ENCODE results near the gene TGFBR3. TPM values are rescaled to one million over a fixed set of nuclear protein-coding genes. Genes with fewer than 3 reads are reported as not detected.

The TGFBR3 gene
- polyA plus RNA-seq, 4 donors = 0.45 to 20.0 (median 5.1) TPM

DNA sequence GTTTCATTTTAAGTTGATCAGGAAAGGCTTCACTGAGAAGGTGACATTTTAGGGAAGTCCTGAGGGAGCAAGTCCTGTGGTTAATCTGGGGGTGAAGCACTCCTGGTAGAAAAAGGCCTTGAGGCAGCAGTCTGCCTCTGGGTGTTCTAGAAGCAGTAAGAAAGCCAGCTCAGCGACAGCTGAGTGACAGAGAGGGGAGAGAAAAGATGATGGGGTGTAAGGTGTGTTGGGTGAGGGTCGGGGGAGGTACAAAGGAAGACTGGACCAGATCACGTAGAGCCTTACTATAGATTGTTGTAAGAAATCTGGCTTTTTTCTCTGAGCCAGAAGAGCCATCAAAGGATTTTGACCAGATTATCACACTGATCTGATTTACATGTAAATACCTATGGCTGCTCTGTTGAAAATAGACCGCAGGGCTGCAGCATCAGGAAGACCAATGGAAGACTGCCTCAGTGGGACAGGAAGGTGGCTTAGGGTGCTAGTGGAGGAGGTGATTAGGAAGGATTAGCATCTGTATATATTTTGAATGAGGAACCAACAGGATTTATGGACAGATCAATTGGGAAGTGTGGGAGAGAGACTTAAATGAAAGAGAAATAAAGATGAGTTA, 254.1 kb downstream of the TGFBR3 start:
- Histone ChIP-seq H3K36me3 (ENCODE audit: control insufficient read depth in 3 of 3, insufficient read depth in 2 of 3, low read depth in 1 of 3, low read length in 3 of 3) (no peaks in the 10 kb centered on the region), H3K9me3 (ENCODE audit: control insufficient read depth in 2 of 2, insufficient read depth in 1 of 2, low read depth in 1 of 2, low read length in 1 of 2) (no peaks in the 10 kb centered on the region), H3K4me1 (ENCODE audit: control insufficient read depth in 3 of 3, insufficient read depth in 2 of 3, low read depth in 1 of 3, low read length in 2 of 3) (no peaks in the 10 kb centered on the region), H3K4me3 (ENCODE audit: low read depth in 1 of 3, low read length in 3 of 3) (no peak overlapping the region), H3K27me3 (ENCODE audit: control insufficient read depth in 3 of 3, insufficient read depth in 3 of 3, low read length in 3 of 3) (no peaks in the 10 kb centered on the region), H3K27ac (ENCODE audit: low read depth in 1 of 3, low read length in 2 of 3) (no peak overlapping the region)
- no peak for FAIRE-seq
- WGBS, 3 donors = 85 to 93% (median 92%) methylated on average over 4 of the region's 4 CpGs
- DNase-seq = no peak

DNA sequence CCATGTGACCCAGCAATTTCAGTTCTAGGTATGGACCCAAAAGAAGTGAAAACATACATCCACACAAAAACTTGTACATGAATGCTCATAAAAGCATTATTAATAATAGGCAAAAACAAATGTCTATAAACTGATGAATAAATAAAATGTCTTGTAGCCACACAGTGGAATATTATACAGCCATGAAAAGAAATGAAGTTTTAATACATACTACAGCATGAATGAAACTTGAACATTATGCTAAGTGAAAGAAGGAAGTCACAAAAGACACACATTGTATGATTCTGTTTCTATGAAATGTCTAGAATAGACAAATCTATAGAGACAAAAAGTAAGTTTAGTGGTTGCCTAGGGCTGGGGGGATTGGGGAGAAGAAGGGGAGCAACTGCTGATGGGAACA, 255.1 kb downstream of the TGFBR3 start:
- Histone ChIP-seq H3K4me3 (ENCODE audit: low read depth in 1 of 3, low read length in 3 of 3) (no peak overlapping the region), H3K27me3 (ENCODE audit: control insufficient read depth in 3 of 3, insufficient read depth in 3 of 3, low read length in 3 of 3) (no peaks in the 10 kb centered on the region), H3K36me3 (ENCODE audit: control insufficient read depth in 3 of 3, insufficient read depth in 2 of 3, low read depth in 1 of 3, low read length in 3 of 3) (no peaks in the 10 kb centered on the region), H3K4me1 (ENCODE audit: control insufficient read depth in 3 of 3, insufficient read depth in 2 of 3, low read depth in 1 of 3, low read length in 2 of 3) (no peaks in the 10 kb centered on the region), H3K27ac (ENCODE audit: low read depth in 1 of 3, low read length in 2 of 3) (no peak overlapping the region), H3K9me3 (ENCODE audit: control insufficient read depth in 2 of 2, insufficient read depth in 1 of 2, low read depth in 1 of 2, low read length in 1 of 2) (no peaks in the 10 kb centered on the region)
- FAIRE-seq = no peak
- DNase-seq = no peak

Other genes with a start within 250 kb of the TGFBR3 start
- not detected for gene BRDT, start 63.2 kb upstream of the TGFBR3 start, polyA plus RNA-seq
- gene EPHX4, start 143.8 kb upstream of the TGFBR3 start, polyA plus RNA-seq = 1 to 10 TPM in 1 of 4 donors, under 1 TPM in 1, not detected in 2; 0.82 to 6.6 TPM
- under 1 TPM in 1 of 4 donors, not detected in 3; 0.09 TPM for gene SETSIP, start 189.3 kb upstream of the TGFBR3 start, polyA plus RNA-seq
- 1 to 10 TPM in 3 of 4 donors, under 1 TPM in 1; 0.27 to 9.8 (median 2.1) TPM for gene BTBD8, start 194.2 kb upstream of the TGFBR3 start, polyA plus RNA-seq

Data from small intestine (tissue), 7 donors.